Right ventricle myocardium superior (tissue), 1 donor: ENCODE measurements around the gene PCBP3. TPM values are rescaled to one million over a fixed set of nuclear protein-coding genes. Genes with fewer than 3 reads are reported as not detected.
"Not testable (repeated sequence)": the region's sequence is repeated elsewhere in the genome, so short reads cannot be mapped to it uniquely, and the experiment has no call there.

Experiments used
- ATAC-seq: fragments of 200-7000 bp; cut with Tn5 transposase; one replicate; pipeline ENCODE4 v1.9.1; 2020; ENCODE audit warnings: mild to moderate bottlenecking; ENCODE audit not compliant: poor library complexity
- DNase-seq: peaks from one replicate; pipeline ENCODE4 v3.0.0-alpha.2; 2020
- intact Hi-C: fragments of 100-400 bp; cut with DNase I; formaldehyde crosslinking; loops from one replicate; pipeline ENCODE4 v1.11.2; 2022
- total RNA-seq: library from RNA; stranded (reverse); fragmentation: NEBNext Ultra II Directional; extraction: Animal tissue kit (Norgen Biotek cat#: 25700); gene quantifications from one replicate; pipeline ENCODE4 v1.2.1, GENCODE V29; 2021
- donor health status: DM: no; HTN: yes; CAD: no; lungs with severe emphysema.

Gene PCBP3
- total RNA-seq, 1 donor from 2014 or later, result 2.0 TPM

DNA sequence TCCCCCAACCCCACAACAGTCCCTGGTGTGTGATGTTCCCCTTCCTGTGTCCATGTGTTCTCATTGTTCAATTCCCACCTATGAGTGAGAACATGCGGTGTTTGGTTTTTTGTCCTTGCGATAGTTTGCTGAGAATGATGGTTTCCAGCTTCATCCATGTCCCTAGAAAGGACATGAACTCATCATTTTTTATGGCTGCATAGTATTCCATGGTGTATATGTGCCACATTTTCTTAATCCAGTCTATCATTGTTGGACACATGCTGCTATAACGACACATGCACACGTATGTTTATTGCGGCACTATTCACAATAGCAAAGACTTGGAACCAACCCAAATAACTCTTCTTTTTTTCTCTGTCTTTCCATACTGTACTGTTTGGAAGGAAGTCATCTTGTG is 66.8 kb downstream of the PCBP3 start:
- DNase-seq, intact Hi-C loops, ATAC-seq: not testable (repeated sequence)

DNA sequence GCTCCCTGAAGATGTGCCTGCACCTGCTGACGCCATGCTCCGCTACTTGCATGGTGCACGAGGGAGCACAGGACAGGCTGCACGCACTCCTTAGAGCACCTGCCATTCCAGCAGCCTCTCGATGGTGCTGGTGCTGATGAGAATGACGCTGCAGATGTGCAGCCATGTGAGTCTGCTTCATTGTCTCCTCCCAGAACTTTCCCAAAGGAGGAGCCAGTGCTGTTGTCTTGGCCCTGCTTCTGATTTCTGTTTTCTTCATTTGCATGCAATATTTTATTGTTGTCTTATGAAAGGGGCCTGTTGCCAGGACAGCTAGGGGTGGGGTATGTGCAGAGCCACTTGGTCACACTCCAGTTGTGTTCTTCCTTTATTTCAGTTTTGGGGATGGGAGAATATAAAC is 70.1 kb downstream of the PCBP3 start:
- ATAC-seq, result no peak
- intact Hi-C loops, result no loop called here
- DNase-seq, result no peak

DNA sequence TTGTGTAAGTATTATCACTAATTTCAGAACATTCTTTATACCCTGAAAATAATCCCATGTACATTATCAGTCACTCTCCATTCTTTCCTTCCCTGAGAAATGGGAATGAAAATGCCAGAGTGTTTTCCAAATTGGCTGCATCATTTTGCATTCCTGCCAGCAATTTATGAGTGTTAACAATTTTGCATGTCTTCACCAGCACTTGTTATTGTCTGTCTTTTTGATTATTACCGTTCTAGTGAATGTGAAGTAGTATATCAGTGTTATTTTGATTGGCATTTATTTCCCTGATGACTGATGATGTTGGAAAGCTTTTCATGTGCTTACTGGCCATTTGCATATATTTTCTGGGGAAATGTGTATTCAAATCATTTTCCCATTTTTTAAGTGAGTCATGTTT is 71.9 kb downstream of the PCBP3 start:
- no peak for ATAC-seq
- intact Hi-C loops, result no loop called here

DNA sequence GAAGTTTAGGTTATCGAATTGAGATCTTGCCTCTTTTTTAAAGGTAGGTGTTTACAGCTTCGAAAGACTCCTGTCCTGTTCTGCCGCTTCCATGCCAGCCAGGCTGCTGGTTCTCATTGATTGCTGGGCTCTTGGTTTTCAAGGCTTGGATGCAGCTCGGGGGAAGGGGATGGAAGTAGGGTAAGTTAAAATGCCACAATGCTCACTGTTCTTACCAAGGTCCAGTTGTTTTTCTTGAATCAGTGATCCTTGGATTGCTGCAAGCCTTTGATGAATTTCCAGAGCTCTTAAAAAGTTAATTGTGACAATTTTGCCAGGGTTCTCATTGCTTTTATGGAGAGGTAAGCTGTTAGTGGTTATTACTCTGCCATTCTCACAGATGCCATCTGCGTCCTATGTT is 74.9 kb downstream of the PCBP3 start:
- no peak for ATAC-seq
- intact Hi-C loops, result no loop called here

More for the DNA sequence above, 71.9 kb downstream of the PCBP3 start:
- no peak for DNase-seq

DNA sequence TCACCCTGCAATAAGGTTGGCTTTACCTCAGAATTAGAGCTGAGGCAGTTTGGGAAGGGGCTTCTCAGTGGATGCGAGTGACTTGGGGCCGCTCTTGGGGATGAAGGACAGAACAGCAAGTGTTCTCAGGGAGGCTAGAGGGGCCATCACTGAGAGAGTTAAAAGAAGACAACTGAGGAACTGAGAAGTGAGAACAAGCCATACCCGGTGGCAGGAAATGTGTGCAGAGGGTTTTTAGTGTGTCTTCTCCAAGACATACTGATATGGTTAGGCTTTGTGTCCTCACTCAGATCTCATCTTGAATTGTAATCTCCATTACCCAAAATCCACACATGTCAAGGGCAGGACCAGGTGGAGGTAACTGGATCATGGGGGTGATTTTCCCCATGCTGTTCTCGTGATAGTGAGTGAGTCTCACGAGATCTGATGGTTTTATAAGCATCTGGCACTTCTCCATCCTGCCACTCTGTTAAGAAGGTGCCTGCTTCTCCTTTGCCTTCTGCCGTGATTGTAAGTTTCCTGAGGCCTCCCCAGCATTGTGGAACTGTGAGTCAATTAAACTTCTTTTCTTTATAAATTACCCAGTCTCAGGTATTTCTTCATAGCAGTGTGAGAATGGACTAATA is 75.8 kb downstream of the PCBP3 start:
- DNase-seq (no peak), ATAC-seq (no peak)
- intact Hi-C loops, result no loop called here

More for the DNA sequence above, 74.9 kb downstream of the PCBP3 start:
- DNase-seq, result no peak

DNA sequence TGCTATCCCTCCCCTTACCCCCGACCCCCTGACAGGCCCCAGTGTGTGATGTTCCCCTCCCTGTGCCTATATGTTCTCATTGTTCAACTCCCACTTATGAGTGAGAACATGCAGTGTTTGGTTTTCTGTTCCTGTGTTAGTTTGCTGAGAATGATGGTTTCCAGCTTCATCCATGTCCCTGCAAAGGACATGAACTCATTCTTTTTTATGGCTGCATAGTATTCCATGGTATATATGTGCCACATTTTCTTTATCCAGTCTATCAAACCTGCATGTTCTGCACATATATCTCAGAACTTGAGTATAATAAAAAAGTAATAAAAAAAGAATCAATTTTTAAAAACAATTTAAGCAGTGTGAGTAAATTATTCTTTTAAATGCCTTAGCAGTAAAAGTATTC is 76.7 kb downstream of the PCBP3 start:
- DNase-seq, ATAC-seq, intact Hi-C loops: not testable (repeated sequence)

DNA sequence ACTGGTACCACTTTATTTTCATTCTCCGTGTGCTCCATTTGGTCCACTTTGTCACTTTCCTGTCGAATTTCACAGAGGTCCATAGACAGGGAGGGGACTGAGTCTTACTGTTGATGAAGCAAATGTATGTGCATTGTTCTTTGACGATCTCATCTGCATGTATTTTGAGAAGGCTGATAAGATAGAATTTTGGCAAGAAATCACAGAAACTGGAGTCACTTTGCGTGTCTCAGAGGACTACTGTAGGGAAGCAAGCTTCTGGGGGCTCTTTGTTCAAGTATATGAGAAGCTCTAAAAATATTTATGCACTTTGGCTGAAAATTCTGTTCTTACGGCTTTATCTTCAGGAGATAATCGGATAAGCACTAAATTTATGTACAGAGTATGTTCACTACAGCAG is 78.1 kb downstream of the PCBP3 start:
- ATAC-seq, result no peak
- DNase-seq, result no peak
- intact Hi-C loops, result no loop called here

DNA sequence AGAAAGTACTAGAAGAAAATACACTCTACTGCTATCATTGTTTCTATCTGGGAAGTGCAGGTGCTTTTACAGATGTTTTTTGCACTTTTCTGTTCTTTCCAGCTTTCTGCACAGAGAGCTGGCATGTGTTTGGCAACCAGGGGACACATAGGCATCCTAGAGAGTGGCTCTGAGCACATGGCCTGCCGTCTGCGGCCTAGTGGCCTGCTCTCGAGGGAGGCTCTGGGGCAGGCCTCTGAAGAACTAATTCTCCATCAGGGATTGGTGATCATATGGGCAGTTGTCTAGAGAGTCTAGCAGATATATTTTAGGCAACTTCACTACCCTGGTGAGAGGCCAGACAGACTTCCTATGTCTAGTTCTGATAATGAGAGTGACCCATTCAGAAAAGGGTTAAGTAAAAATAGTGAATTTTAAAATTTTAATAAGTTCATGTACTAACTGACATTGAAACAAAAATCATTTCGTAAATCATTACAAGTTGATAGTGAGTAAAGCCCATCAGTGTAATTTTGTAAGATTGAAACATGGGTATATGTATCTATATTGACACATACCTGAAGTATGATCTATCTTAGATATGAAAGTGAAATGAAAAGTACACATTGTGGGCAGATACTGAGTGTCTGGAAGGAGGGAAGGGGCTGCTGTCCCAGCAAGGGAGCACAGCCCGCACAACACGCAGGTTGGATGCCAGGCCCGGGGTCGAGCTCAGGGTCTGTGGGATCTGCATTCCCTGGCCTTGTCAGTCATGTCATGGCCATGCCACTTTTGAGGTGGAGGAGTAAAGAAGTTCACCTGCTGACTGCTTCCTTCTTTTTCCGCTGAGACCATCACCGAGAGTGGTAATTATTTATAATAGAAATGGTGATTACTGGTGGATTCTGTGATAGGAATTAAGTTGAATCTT is 79.8 kb downstream of the PCBP3 start:
- DNase-seq (no peak), ATAC-seq (no peak)
- intact Hi-C loops, result no loop called here

DNA sequence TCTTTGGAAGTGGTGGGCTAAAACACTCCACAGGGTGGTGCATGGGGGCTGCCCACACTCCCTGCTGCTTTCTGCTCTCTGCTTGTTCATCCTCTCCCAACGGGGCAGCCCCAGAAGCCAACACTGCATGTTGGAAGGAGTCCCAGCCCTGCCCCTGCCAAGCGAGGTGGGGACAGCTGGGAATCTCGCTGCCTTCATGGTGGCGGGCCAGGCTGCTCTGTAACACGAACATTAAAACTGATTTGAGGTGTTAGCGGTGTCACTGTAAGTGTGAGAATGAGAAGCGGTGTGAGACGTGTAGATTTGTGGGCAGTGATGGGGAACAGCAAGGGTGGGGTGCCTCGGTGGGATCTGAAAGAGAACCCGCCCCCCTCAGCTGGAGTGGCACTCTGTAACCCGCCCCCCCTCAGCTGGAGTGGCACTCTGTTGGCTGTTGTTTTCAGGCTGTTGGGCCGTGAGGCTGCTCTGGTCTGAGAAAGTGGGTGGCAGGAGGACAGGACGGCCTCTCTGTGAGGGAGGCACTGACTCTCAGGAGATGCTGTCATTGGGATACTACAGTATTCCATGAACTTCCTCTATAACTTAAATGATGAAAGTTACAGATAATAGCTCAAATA is 80.9 kb downstream of the PCBP3 start:
- DNase-seq, result peak; percentile 70
- peak; percentile 92 for ATAC-seq

DNA sequence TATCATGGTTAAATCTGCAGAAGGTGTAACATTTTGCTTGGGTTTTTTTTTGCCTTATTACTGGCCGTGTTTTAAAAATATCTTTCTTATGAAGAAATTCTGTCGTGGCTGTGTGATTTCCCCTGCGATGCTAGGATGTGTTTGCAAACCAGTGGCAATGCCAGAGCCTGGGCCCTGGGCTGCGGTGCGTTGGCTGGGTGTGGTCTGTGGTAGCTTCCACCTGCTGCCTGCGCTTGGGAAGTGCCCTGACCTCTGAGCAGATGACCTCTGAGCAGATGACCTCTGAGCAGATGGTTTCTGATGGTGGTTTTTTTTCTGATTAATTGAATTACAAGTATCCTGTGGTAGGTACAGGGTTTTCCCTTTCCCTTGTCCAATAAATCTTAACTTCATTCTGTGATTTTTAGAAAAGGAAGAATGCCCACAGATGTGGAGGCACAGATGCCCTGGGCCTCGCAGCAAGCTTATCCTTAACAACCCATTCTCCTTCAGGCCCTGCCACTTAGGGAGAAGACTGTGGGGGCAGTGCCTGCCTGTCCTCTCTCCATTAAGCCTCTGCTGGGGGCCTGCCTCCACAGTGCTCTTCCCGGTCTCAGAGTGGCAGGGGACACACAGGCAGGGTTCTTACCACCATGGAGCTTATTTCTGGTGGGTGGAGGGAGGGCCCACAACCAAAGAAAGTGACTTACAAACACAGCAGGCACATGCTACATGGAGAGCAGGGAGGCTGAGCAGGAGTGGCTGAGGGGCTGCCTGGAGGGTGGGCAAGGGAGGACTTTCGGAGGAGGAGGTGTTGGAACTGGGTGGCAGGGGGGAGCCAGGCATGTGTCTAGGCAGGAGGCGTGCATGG is 81.7 kb downstream of the PCBP3 start:
- intact Hi-C loops, result no loop called here
- DNase-seq, result no peak
- ATAC-seq, result no peak

More for the DNA sequence above, 80.9 kb downstream of the PCBP3 start:
- intact Hi-C loops, result no loop called here

DNA sequence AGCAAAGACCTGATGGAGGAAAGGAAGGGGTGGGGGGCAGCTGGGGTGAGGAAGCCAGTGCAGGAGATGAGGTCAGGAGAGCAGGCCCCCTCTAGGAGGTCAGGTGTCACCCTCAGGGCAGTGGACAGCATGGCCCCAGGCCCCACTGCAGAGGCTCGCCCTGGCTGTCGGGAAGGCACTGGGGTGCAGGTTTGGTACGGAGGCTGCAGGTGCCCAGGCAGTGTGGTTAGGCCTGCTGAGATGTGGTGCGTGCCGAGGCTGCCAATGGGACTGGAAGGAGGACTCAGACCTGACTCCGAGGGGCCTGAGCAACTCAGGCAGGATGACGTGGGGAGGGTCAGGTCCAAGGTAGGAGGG is 82.3 kb downstream of the PCBP3 start:
- intact Hi-C loops, result no loop called here
- DNase-seq (no peak), ATAC-seq (no peak)

DNA sequence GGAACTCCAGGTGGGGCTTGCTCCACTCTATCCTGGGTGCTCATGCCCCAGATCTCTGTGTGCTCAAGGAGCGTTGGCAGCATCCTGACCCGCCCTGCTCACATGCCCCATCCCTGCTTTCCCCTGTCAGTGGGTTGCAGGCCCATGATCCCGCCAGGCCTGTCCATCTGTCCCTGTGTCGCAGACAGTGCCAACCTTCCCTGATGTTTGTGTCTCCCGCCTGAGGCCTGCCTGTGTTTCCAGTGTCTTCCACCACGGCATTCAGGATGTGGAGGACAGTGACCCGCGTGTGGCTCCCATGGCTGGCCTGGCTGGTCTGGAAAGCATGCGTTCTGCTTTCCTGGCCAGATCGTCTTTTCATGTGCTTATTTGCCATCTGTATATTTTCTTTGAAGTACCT is 82.9 kb downstream of the PCBP3 start:
- intact Hi-C loops, result no loop called here
- ATAC-seq (no peak), DNase-seq (no peak)

DNA sequence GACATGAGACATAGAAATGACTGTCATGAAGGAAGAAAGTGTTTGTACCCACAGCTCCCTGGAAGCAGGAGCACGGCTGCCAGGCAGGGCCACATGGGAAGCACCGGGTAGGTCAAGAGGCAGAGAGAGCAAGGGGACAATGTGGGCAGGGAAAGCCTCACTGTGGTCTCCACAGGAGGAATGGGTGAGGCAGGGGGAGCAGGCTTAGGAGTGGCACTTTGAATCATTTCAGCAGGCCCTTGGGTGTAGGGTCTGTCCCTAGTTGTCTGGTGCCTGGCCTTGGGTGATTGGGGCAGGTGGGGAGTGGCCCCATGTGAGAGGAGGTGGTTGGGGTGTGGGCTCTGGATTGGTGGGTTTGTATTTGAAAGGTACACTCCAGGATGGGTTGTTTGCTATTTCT is 83.9 kb downstream of the PCBP3 start:
- intact Hi-C loops, result no loop called here
- ATAC-seq (no peak), DNase-seq (no peak)

DNA sequence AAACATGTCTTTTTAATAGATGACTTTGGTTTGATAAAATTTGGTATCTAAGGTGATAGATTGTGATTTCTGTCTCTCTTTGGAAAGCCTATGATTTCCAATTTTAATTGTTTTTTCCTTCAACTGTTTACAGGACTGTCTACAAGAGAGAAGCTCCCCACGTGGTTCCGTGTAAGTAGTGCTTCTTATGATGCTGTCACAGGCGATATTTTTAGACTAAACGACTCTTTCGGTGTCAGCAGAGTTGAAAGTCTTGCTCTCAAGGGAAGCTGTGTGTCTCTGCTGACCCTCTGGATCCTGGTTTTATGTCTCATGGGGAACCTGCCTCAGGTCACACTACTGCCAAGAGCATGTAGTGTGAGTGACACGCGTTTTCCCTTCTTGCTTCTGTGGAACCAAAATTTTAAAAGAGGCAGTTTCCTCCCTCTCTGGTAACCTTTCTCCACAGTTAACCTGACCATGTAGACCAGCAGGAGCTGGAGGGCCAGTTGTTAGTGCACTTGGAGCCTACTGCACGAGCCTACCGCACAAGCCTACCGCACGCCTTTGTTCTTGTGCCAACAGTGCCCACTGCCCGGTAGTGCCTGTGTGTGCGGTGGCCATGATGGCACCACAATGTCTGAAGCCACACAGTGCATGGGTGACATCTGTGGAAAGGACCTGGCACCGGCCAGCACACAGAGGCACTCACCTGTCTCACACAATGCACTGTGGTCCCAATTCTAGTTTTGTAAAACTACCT is 91.9 kb downstream of the PCBP3 start:
- DNase-seq (no peak), ATAC-seq (peak; percentile 56)
- intact Hi-C loops, result no loop called here

DNA sequence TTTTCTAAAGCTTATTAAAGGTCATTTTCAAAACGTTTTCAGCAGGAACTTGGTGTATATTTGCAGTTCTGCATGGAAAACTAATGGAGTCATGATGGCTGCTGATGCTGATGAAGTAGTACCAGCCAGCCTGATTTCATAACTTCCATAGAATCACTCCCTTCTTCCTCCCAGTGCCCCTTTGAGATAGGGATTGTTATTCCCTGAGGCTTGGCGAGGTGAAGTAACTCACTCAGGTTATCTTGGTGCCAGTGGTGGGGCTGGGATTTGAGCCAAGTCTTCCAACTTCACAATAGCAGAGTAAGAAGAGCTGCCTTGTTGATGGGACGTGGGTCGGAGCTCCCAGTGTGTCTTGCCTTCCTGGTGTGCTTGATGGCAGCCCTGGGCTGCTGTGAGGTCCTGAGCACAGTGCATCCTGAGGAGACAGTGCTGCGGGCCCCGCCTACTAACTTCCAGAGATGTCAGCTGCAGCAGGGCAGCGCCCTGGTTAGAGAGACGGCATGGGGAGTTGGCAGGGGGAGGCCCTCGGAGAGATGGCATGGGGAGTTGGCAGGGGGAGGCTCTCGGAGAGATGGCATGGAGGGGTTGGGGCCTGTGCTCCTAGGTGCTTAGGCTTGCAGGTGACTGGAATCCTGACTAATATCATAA is 92.6 kb downstream of the PCBP3 start:
- no peak for ATAC-seq
- no peak for DNase-seq

DNA sequence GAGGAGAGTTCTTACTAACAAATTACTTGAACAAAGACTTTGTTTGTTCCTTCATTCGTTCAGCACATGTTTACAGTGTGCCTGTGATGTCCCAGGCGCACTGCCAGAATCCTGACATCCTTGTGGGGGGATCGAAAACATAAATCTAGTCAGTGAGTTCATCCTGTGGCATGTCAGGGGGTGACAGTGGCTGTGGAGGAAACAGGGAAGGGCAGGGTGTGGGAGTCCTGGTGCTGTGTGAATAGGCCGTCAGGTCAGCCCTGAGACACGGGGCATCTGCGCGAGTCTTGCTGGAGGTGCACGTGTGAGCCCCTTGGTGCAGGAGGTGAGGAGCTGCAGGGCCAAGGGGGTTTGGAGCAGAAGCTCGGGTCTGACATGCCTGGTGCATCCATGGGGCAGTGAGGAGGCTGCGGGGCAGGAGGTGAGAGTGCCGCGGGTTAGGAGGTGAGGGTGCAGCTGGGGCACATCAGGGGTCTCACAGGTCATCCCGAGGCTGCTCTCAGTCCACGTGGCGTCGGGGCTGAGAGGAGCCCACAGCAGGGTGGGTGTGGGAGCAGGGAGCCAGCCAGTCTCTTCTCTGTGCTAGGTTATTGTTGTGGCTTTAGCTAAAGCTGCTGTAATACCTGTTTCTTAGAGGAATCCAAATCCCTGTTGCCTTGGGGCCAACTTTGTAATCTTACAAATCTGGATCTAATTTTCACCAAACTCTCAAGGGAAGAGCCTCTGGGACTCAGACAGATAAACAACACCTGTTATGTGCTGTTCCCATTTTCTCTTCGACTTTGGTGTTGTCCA is 93.4 kb downstream of the PCBP3 start:
- intact Hi-C loops, result no loop called here
- no peak for ATAC-seq

More for the DNA sequence above, 92.6 kb downstream of the PCBP3 start:
- intact Hi-C loops, result no loop called here

More for the DNA sequence above, 93.4 kb downstream of the PCBP3 start:
- DNase-seq, result no peak
